GM12801 (cell line): ENCODE results near the gene KCTD16.

ENCODE experiments used
- TF ChIP-seq, protein P1 (sequence below): IDR thresholded peaks from one replicate; pipeline ENCODE4 v1.5.1; 2011; ENCODE audit warnings: control low read depth; ENCODE audit not compliant: insufficient read length; ENCODE audit errors: extremely low read depth

The KCTD16 gene

DNA sequence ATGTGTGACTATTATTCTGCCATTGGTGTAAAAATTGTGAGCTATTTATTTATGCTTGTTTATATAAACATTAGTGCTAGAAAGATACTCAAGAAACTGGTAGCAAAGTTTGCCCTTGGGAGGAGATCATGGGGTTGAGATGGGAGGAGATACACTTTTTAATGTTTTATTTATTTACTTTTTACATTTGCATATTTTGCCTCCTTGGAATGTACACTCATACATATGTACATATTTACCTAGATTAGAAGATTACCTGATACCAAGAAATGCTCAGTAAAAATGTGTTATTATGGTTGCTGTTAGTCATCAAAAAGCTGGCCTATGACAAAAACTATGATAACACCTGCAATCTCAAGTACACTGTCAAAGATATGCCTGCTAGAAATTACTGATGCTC is 195.2 kb downstream of the KCTD16 start:
- TF ChIP-seq, protein P1, sequence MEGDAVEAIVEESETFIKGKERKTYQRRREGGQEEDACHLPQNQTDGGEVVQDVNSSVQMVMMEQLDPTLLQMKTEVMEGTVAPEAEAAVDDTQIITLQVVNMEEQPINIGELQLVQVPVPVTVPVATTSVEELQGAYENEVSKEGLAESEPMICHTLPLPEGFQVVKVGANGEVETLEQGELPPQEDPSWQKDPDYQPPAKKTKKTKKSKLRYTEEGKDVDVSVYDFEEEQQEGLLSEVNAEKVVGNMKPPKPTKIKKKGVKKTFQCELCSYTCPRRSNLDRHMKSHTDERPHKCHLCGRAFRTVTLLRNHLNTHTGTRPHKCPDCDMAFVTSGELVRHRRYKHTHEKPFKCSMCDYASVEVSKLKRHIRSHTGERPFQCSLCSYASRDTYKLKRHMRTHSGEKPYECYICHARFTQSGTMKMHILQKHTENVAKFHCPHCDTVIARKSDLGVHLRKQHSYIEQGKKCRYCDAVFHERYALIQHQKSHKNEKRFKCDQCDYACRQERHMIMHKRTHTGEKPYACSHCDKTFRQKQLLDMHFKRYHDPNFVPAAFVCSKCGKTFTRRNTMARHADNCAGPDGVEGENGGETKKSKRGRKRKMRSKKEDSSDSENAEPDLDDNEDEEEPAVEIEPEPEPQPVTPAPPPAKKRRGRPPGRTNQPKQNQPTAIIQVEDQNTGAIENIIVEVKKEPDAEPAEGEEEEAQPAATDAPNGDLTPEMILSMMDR = no peak

DNA sequence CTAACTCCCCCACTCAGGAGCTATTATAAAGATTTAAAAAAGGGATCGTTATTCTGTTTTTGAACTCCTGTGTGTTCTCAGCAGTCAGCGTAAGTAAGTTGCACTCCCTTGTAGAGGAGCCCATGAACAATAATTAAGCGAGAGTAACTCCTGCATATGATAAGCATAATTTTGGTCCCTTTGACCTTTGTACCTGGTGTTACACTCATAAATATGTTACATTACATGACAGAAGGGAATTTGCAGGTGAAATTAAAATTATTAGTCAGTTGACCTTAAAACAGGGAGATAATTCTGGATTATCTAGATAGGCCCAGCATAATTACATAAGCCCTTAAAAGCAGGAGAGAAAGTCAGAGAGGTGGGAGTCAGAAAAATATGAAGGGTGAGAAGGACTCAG is 197.3 kb downstream of the KCTD16 start:
- TF ChIP-seq, protein P1 = no peak

DNA sequence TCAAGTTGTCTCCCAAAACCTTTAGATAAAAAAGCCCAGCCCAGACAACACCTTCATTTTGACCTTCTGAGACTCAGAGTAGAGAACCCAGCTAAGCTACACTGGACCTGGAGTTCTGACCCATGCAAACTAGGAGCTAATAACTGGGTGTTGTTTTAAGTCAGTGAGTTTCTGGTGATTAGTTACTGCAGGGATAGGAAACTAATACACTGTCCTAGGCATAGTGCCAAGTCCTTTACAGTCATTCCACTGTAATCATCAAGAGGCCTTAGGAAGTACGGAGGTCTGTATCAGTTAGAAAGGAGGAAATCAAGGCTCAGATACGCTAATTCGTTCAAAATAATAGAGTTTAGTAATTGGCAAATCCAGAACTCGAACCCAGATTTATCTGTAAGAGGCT is 197.9 kb downstream of the KCTD16 start:
- TF ChIP-seq, protein P1 = no peak

DNA sequence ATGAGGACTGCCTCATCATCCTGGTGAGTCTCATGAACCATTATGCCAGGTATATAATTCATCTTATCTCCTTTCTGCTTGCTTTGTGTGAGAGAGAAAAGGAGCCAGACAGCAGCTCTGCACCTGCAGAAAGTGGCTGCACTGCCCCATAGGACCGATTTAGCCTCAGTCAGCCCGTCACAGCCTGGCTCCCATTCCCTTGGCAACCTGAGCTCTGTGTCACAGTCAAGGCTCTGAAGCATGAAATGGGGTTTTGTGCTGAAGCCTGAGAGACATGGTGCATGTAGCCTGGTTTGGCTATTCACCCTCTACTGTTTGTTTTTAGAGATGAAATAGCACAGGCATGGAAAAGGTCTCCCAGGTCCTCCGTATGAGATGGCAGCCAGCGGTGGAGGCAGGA is 198.3 kb downstream of the KCTD16 start:
- TF ChIP-seq, protein P1 = no peak

DNA sequence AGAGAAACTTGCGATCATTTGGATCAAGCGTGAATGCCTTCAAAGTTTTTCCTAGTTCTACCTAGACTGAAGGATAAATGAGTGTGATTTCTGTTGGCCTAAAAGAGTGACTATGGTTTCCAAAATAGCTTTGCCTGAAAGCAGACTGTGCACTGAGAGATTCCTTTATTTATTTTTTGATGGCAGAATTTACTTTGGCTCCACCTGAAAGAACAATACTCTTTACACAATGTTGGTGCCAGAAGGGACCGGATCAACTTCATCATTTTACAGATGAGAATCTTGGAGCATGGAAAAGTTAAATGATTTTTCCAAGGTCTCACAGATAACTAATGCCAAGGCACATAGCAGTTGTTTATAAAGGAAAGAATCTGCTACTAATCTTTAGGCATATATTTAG is 199.6 kb downstream of the KCTD16 start:
- TF ChIP-seq, protein P1 = no peak

DNA sequence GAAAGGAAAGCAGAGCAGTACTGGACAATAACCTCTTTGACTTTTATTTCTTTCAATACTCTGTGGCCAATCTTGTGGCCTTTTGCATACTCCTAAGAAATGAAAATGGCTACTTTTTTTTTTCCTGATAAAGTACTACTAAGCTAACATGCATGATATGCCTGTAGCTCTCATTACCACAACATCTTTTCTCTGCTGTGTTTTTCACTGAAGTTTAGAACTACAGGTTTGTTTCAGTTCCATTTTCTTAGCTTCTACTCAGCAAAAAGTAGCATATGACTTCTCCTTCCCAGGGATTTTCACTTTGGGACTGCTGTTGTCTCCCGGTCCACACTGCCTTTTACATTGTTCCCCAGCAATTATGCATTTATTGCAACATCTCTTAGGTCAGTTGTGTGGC is 204.0 kb downstream of the KCTD16 start:
- TF ChIP-seq, protein P1 = no peak

DNA sequence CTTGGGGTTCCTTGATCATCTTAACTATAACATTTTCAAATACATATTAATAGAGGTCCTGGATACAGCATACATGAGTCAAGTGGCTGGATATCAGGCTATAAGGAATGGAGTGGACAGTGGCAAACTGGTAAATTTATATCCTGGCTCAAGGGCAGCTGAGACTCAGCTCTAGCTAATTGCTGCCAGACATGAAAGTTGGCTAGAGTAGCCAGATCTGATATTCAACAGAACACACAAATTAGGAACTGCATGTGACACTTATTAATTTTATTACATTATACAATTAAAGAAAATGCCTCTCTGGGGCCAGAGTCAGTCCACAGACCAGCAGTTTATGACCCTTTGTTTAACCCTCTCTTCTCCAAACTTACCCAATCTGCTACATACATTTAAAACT is 206.5 kb downstream of the KCTD16 start:
- TF ChIP-seq, protein P1 = no peak

DNA sequence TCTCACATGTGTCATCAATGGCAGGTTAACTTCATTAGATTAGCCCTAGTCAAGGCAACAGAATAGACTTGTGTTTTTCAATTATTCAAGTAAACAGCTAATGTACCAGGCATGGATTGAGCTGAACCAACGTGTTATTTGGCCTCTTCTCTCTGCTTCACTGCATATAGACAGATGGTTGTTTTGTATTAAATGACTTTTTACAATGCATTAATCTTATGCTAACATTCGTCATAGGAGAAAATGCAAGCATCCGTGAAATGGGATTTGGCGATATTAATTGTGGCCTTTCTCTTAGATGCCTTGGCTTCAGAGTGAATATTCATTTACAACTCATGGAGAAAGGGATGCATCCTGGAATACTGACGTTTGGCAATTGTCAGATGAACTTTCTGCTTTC is 208.0 kb downstream of the KCTD16 start:
- TF ChIP-seq, protein P1 = no peak
